GM18868 (cell line): ENCODE measurements around the gene XYLB.
"Not testable (repeated sequence)": the region's sequence is repeated elsewhere in the genome, so short reads cannot be mapped to it uniquely, and the experiment has no call there.

Experiments
- ATAC-seq: cut with Tn5 transposase; IDR thresholded peaks from one replicate; pipeline ENCODE4 v1.9.1; 2021; ENCODE audit warnings: mild to moderate bottlenecking, moderate library complexity; ENCODE audit not compliant: unreplicated experiment

The XYLB gene

DNA sequence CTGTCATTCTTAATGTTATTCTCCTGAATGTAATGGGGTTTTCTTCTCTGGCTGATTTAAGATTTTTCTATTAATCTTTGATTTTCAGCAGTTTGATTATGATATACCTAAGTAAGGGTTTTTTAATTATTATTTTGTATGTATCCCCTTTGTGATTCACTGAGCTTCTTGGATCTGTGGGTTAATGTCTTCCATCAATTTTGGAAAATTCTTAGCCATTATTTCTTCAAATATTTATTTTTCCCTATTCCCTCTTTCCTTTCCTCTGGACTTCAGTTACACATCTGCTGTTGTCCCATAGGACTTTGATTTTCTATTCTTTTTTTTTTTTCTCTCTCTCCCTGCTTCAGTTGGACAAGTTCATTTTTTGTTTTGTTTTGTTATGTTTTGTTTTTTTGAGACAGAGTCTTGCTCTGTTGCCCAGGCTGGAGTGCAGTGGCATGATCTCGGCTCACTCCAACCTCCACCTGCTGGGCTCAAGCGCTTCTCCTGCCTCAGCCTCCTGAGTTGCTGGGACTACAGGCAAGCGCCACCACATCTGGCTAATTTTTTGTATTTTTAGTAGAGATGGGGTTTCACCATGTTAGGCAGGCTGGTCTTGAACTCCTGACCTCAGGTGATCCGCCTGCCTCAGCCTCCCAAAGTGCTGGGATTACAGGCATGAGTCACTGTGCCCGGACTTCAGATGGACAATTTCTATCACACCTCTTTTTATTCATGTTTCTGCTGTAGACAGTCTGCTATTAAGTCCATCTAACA lies 40.6 kb downstream of the XYLB start:
- no peak for ATAC-seq

DNA sequence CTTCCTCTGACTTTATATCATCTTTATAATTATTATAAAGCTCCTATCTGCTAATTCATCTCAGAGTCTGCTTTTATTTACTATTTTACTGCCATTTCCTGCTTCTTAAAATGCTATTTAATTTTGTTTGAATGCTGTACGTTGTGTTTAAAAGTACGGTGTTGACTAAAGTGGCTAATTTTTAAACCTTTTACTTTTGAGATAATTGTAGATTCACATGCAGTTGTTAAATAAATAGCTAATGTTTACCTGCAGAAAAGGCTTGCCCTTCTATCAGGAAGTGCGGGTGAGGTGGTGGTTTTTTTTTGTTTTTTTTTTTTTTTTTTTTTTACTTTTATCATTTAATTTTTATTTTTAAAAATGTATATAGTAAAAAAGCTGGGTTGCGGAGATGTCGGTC lies 41.3 kb downstream of the XYLB start:
- no peak for ATAC-seq

DNA sequence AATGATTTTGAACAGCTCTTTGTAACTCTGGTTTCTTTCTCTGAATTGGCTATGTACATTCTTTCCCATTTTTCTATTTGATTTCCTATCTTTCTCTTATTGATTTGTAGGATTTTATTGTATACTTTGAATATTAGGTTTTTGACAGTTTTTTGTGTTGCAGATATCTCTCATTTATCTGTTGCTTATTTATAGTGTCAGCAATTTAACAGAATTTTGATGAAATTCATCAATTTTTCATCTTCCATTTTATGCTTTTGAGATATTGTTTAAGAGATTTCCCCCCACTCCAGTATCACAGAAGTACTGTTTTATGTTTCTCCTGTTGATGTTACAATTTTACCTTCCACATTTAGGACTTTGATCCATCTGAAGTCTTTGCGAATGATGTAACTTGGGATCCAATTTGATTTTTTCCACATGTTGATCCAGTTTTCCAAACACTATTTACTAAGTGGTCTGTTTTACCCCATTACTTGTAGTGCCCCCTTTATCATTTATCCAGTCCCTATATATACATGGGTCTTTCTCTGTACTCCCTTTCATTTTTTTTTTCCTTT lies 46.1 kb downstream of the XYLB start:
- no peak for ATAC-seq

DNA sequence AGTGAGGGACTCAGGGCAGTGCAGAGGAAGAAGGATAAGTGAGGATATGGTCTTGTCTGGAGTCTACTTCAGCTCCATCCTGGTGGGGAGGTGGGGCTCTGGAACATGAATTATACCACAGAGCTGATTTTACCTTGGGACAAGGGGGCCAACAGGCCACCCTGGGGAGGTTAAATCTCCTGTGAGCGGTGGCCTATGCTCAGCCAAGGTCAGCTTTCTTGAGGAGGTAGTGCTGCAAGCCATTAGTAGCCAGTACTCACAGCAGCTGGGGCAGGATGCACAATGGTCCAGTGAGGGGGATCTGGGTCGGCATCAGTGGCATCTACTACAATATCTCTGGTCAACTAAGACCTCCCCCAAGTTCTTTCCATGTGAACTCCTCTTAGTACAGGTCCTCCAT lies 49.7 kb downstream of the XYLB start:
- no peak for ATAC-seq

DNA sequence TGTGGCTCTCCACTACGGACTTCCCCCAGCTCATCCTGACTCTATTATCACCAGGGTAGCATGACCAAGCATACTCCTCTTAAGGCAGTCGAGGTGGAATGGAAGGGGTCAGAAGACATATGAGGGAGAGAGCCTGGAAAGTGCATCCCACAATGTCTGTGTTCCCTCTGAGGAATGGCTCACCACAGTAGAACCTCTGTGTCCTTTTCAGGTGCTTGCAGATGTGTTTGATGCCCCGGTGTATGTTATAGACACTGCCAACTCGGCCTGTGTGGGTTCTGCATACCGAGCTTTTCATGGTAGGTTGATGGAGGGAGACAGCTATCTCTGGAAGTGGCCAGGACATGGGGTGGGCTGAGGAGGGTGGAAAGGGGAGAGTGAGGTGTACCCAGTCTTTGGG lies 50.3 kb downstream of the XYLB start:
- ATAC-seq: no peak

DNA sequence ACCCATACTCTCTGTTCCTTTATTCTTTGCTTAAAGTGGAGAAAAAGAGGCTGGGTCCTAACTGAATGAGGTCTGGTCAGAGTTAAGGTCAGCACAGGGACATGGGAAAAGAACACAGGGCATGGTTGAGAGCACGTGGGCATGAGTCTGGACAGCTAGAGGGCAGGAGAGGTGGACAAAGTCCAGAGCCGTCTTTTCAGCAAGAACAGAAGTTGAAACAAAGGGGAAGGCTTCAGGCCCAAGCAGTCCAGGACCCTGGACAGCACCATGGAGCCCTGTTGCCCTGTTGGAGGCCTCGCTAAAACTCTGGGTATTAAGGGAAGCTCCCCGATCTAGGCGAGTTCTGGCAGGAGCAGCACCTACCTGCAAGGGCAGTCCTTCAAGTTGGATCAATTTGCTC lies 50.7 kb downstream of the XYLB start:
- ATAC-seq: no peak

DNA sequence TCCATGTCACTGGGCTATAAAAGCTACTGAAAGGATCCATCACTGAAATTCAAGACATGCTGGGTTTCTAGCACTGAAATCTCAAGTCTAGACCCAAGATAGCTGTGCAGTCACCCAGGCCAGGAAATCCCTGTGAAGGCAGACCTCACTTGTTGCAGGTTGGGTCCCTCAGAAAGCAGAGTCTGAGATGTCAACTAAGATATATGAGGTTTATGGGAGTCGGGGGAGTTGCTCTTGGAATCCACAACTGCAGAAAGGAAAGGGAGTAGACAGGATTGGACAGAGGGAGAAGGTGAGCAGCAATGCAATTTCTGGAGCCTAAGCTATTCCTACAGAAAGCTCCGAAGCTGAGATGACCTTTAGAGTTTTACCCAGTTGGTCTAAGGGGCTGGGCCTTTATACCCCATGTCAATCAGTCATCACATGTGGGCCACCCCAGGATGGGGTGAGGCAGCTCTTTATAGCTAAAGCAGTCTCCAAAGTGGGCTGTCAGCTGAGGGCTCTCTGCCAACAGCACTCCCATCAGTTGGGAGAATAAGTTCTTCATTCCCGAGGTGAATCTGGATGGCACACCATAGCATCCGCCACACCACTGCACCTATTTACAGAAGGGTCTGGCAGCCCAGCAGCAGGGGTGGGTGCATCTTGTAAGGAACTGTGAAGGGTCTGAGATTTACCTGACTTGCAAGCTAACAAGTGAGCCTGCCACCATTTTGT lies 54.8 kb downstream of the XYLB start:
- no peak for ATAC-seq

DNA sequence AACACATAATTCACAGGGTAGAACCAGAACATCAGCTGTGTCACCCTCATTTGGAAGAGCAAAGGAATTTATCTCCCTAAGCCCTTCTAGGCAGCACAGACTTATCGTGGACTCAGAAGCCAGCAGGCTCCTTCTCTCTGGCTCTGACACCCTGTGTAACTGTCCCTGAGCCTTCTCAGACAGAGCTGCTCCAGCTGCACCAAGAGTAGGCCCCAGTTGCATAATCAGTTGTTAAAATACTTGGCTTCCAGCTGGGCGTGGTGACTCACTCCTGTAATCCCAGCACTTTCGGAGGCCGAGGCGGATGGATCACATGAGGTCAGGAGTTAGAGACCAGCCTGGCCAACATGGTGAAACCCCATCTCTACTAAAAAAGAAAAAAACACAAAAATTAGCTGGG lies 57.7 kb downstream of the XYLB start:
- no peak for ATAC-seq

DNA sequence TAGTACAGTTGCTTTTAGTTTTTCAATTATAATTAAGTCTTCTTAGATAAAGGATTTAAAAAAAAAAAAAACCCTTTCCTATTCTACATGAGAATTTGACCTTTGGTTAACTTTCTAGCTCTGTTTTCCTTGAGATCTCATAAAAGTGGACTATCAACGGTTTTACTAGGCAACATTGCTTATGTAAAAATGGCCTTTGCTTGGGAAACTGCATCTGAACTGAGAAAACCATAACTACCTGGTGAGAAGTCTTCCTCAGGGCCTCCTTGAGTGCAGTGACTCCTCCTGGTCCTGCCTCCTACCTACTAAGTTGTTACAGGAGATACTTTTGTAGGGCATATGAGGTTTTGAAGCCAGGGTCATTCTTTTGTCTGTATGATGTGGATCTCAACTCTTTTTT lies 65.0 kb downstream of the XYLB start:
- ATAC-seq: no peak

DNA sequence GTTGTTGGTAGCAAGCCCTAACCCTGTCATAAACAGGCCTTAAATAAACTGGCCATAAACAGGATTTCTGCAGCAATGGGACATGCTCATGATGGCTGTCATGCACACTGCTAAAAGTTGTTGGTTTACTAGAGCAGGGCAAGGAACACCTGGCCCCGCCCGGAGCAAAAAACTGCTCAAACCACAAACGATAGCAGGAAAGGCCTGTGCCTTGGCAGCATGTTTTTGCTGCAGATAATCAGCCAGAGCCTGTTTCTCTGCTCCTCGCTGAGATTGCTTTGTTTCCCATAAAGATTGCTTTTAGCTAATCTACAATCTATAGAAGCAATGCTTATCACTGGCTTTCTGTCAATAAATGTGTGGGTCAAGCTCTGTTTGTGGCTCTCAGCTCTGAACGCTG lies 74.2 kb downstream of the XYLB start:
- ATAC-seq: not testable (repeated sequence)

DNA sequence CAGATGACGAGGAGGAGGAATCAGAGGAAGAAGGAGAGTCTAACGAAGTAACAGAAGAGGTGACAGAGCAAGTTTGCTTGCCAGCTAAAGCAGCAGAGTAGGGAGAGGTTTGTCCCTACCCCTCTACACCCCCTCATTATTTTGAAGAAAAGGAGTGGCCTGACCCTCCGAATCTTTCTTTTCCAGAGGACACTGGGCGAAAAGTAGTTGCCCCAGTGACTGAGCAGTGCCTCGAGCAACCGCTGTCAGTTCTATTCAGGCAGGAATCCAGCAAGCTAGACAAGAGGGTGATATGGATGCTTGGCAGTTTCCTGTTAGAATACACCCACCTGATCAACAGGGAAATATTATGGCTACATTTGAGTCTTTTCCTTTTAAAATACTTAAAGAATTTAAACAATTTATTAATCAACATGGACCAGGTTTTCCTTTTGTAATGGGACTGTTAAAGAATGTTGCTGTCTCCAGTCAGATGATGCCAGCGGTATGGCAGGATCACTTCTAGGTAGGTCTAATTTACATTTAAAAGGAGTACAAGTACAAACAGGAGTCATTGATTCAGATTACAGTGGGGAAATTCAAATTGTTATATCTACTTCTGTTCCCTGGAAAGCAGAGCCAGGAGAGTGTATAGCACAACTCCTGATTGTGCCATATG lies 75.2 kb downstream of the XYLB start:
- ATAC-seq: no peak

DNA sequence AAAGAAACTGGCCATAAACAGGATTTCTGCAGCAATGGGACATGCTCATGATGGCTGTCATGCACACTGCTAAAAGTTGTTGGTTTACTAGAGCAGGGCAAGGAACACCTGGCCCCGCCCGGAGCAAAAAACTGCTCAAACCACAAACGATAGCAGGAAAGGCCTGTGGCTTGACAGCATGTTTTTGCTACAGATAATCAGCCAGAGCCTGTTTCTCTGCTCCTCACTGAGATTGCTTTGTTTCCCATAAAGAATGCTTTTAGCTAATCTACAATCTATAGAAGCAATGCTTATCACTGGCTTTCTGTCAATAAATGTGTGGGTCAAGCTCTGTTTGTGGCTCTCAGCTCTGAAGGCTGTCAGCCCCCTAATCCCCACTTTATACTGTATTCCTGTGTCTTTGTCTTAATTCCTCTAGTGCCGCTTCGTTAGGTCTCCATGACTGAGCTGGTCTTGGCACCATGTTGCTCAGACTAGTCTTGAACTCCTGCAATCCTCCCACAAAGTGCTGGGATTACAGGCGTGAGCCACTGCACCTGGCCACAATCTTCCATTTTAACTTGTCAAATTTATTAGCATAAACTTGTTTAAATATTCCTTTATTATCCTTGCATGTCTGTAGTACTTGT lies 80.3 kb downstream of the XYLB start:
- ATAC-seq: not testable (repeated sequence)

DNA sequence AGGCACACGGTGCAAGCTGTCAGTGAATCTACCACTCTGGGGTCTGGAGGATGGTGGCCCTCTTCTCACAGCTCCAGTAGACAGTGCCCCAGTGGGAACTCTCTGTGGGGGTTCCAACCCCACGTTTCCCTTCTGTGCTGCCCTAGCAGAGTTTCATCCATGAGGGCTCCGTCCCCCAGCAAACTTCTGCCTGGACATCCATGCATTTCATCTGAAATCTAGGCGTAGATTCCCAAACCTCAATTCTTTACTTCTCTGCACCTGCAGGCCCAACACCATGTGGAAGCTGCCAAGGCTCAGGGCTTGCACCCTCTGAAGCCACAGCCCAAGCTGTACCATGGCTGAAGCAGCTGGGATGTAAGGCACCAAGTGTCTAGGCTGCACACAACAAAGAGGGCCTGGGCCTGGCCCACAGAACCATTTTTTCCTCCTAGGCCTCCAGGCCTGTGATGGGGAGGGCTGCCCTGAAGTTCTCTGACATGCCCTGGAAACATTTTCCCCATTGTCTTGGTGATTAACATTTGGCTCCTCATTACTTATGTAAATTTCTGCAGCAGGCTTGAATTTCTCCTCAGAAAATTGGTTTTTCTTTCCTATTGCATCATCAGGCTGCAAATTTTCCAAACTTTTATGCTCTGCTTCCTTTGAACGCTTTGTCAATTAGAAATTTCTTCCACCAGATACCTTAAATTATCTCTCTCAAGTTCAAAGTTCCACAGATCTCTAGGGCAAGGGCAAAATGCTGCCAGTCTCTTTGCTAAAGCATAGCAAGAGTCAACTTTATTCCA lies 86.5 kb downstream of the XYLB start:
- ATAC-seq: not testable (repeated sequence)

DNA sequence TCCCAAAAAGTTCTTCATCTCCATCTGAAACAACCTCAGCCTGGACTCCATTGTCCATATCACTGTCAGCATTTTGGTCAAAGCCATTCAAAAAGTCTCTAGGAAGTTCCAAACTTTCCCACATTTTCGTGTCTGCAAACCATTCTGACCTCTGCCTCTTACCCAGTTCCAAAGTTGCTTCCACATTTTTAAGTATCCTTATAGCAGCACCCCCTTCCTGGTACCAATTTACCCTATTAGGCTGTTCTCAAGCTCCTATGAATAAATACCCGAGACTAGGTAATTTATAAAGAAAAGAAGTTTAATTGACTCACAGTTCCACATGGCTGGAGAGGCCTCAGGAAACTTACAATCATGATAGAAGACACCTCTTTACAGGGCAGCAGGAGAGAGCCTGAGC lies 87.1 kb downstream of the XYLB start:
- not testable (repeated sequence) for ATAC-seq

DNA sequence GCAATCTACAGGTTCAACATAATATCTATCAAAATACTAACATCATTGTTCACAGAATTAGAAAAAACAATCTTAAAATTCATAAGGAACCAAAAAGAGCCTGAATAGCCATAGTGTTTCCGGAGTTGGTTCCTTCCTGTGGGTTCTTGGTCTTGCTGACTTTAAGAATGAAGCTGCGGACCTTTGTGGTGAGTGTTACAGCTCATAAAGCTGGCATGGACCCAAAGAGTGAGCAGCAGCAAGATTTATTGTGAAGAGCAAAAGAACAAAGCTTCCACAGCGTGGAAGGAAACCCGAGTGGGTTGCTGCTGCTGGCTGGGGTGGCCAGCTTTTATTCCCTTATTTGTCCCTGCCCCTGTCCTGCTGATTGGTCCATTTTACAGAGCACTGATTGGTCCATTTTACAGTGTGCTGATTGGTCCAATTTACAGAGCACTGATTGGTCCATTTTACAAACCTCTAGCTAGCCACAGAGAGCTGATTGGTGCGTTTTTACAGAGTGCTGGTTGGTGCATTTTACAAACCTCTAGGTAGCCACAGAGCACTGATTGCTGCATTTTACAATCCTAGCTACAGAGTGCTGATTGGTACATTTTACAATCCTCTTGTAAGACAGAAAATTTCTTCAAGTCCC lies 92.0 kb downstream of the XYLB start:
- ATAC-seq: not testable (repeated sequence)

DNA sequence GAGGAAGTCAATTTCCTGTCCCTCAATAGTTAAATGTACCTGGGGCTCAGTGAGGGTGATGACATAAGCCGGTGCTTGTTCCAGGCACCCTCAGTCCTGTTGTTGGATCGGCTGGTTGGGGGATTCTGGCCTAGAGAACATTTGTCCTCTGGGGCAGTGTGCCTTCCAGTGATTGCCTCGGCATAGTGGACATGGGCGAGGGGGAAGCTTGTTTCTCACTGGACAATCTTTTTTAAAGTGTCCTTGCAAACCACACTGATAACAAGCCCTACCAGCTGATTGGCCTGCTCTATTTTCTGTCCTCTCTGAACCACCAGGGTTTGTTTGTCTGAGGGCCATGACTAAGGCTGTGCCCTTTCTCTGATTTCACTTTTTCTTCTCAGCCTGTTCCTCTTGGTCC lies 96.6 kb downstream of the XYLB start:
- not testable (repeated sequence) for ATAC-seq

DNA sequence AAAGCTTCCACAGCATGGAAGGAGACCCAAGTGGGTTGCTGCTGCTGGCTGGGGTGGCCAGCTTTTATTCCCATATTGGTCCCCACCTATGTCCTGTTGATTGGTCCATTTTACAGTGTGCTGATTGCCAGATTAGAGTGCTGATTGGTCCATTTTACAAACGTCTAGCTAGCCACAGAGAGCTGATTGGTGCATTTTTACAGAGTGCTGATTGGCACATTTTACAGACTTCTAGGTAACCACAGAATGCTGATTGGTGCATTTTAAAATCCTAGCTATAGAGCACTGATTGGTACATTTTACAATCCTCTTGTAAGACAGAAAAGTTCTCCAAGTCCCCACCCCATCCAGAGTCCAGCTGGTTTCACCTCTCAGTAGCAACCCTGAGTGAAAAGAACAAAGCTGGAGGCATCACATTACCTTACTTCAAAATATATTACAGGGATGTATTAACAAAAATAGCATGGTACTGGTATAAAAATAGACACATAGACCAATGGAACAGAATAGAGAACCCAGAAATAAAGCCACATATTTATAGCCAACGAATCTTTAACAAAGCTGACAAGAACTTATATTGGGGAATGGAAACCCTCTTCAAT lies 99.6 kb downstream of the XYLB start:
- no peak for ATAC-seq

DNA sequence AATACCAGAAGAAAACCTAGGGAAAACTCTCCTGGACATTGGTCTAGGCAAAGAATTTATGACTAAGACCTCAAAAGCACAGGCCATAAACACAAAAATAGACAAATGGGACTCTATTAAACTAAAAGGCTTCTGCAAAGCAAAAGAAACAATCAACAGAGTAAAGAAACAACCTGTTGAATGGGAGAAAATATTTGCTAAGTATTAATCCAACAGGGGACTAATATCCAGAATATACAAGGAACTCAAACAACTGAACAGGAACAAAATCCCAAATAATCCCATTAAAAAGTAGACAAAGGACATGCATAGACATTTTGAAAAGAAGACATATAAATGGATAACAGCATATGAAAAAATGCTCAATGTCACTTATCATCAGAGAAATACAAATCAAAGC lies 100.2 kb downstream of the XYLB start:
- no peak for ATAC-seq

DNA sequence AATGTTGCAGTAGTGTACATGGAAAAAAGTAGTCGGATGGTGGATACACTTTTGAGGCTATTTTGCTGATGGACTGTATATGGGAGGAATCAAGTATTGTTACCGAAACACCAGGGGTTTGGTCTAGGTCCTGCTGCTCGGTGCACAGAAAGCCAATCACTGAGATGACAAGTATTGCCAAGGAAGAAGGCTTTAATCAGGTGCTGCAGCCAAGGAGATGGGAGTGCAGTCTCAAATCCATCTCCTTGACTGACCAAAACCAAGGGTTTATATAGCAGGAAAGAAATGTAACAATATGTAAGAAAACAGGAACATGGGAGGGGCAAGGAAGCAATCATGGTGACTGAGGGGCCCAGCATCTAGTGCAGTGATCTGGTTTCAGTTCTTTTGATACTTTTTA lies 104.3 kb downstream of the XYLB start:
- ATAC-seq: no peak
